HG02852 (cell line): ENCODE results near the gene RSPH3.
"Not testable (repeated sequence)": the region's sequence is repeated elsewhere in the genome, so short reads cannot be mapped to it uniquely, and the experiment has no call there.

Experiments used
- ATAC-seq: cut with Tn5 transposase; IDR thresholded peaks from one replicate; pipeline ENCODE4 v1.9.1; 2021; ENCODE audit warnings: mild to moderate bottlenecking, moderate library complexity; ENCODE audit not compliant: unreplicated experiment

RSPH3 gene

GRCh38 chr6:158978757-158979156 is 21.2 kb downstream of the RSPH3 start:
- no peak for ATAC-seq

- no peak for ATAC-seq
Measured at GRCh38 chr6:158977382-158977781, 22.6 kb downstream of the RSPH3 start.

GRCh38 chr6:158972241-158973233 is 27.5 kb downstream of the RSPH3 start:
- no peak for ATAC-seq

- no peak for ATAC-seq
Measured at GRCh38 chr6:158970640-158971275, 29.2 kb downstream of the RSPH3 start.

GRCh38 chr6:158969148-158969547 is 30.9 kb downstream of the RSPH3 start:
- ATAC-seq: no peak

GRCh38 chr6:158963020-158963808 is 36.8 kb downstream of the RSPH3 start:
- ATAC-seq: no peak

GRCh38 chr6:158962371-158962770 is 37.6 kb downstream of the RSPH3 start:
- no peak for ATAC-seq

- no peak for ATAC-seq
Measured at GRCh38 chr6:158960026-158960425, 40.0 kb downstream of the RSPH3 start.

GRCh38 chr6:158959552-158959951 is 40.5 kb downstream of the RSPH3 start:
- ATAC-seq: no peak

- no peak for ATAC-seq
Measured at GRCh38 chr6:158958504-158959386, 41.3 kb downstream of the RSPH3 start.

GRCh38 chr6:158955255-158955654 is 44.7 kb downstream of the RSPH3 start:
- no peak for ATAC-seq

- no peak for ATAC-seq
Measured at GRCh38 chr6:158954753-158955152, 45.2 kb downstream of the RSPH3 start.

GRCh38 chr6:158952011-158952410 is 48.0 kb downstream of the RSPH3 start:
- ATAC-seq: not testable (repeated sequence)

GRCh38 chr6:158951565-158951964 is 48.4 kb downstream of the RSPH3 start:
- not testable (repeated sequence) for ATAC-seq

- ATAC-seq: no peak
Measured at GRCh38 chr6:158947284-158947683, 52.7 kb downstream of the RSPH3 start.

GRCh38 chr6:158943380-158944032 is 56.5 kb downstream of the RSPH3 start:
- no peak for ATAC-seq

GRCh38 chr6:158942349-158942748 is 57.7 kb downstream of the RSPH3 start:
- ATAC-seq: no peak

GRCh38 chr6:158941246-158941645 is 58.8 kb downstream of the RSPH3 start:
- ATAC-seq: no peak

GRCh38 chr6:158939255-158940159 is 60.5 kb downstream of the RSPH3 start:
- ATAC-seq: no peak
